ENCODE measurements around the gene NDFIP2.

Gene NDFIP2

DNA sequence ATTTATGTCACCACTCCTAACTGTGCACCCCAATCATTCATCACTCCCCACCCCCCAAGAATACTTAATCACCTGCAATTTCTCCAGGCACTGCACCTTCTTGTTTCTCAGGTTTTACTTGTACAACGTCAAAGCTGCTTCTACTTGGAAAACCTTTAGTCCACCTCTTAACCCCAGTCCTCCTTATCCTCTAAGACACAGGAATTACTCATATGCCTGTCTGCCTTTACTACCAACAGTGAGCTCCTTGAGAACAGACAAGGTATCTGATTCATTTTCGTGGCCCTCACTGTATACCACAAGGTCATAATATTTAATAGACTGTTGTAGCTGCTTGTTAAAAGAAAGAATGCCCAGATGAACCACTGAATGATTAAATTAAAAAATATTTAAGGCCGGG, 21.0 kb upstream of the NDFIP2 start:
- no peak for TF ChIP-seq EZH2 (IDR thresholded peaks at IDR 0.05; ENCODE audit: borderline replicate concordance, low read depth, low read length, severe bottlenecking)
- TF ChIP-seq, protein P1, sequence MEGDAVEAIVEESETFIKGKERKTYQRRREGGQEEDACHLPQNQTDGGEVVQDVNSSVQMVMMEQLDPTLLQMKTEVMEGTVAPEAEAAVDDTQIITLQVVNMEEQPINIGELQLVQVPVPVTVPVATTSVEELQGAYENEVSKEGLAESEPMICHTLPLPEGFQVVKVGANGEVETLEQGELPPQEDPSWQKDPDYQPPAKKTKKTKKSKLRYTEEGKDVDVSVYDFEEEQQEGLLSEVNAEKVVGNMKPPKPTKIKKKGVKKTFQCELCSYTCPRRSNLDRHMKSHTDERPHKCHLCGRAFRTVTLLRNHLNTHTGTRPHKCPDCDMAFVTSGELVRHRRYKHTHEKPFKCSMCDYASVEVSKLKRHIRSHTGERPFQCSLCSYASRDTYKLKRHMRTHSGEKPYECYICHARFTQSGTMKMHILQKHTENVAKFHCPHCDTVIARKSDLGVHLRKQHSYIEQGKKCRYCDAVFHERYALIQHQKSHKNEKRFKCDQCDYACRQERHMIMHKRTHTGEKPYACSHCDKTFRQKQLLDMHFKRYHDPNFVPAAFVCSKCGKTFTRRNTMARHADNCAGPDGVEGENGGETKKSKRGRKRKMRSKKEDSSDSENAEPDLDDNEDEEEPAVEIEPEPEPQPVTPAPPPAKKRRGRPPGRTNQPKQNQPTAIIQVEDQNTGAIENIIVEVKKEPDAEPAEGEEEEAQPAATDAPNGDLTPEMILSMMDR (IDR thresholded peaks at IDR 0.05; ENCODE audit: borderline replicate concordance, extremely low read depth, low read length, poor library complexity, severe bottlenecking), result no peak
- Histone ChIP-seq H3K4me3 (ENCODE audit: low read depth in 1 of 2, low read length in 2 of 2) (no peak overlapping the region), H3K4me1 (ENCODE audit: insufficient read depth, low read length) (no peaks in the 10 kb centered on the region; the same call in 1 of the 2 replicates), H3K27ac (ENCODE audit: low read length) (no peak overlapping the region), H3K27me3 (ENCODE audit: insufficient read depth, low read length, poor library complexity) (no peaks in the 10 kb centered on the region), H2AFZ (ENCODE audit: low read depth, low read length) (no peak overlapping the region), H4K20me1 (ENCODE audit: insufficient read depth, low read length) (no peaks in the 10 kb centered on the region), H3K9me3 (ENCODE audit: insufficient read depth, low read length, severe bottlenecking) (no peaks in the 10 kb centered on the region), H3K36me3 (ENCODE audit: insufficient read depth, low read length) (no peaks in the 10 kb centered on the region), H3K4me2 (ENCODE audit: insufficient read depth, low read length) (no peak overlapping the region), H3K9ac (ENCODE audit: low read depth, low read length) (no peak overlapping the region), H3K79me2 (ENCODE audit: insufficient read depth, low read length) (no peaks in the 10 kb centered on the region)
- DNase-seq (no peak), ATAC-seq (ENCODE audit: insufficient read depth, low read depth) (no peak)

DNA sequence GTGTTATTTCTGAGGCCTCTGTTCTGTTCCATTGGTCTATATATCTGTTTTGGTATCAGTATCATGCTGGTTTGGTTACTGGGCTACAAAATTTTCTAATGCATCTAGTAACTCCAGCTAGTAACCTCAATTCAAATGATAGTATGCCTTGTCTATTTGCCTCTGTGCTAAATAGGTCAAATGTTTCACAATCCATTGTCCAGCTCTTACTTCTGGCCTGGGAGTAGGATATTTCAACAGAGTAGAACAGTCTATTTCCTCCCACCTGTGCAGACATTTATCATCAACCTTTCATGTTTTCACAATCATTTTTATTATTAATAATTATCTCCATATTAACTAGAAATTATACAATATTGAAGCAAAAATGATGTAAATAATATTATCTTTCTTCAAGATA, 18.1 kb upstream of the NDFIP2 start:
- Histone ChIP-seq H3K27ac (ENCODE audit: low read length) (no peak overlapping the region), H4K20me1 (ENCODE audit: insufficient read depth, low read length) (no peaks in the 10 kb centered on the region), H3K79me2 (ENCODE audit: insufficient read depth, low read length) (no peaks in the 10 kb centered on the region), H2AFZ (ENCODE audit: low read depth, low read length) (no peak overlapping the region), H3K4me1 (ENCODE audit: insufficient read depth, low read length) (no peaks in the 10 kb centered on the region; the same call in 1 of the 2 replicates), H3K4me3 (ENCODE audit: low read depth in 1 of 2, low read length in 2 of 2) (no peak overlapping the region), H3K9me3 (ENCODE audit: insufficient read depth, low read length, severe bottlenecking) (no peaks in the 10 kb centered on the region), H3K9ac (ENCODE audit: low read depth, low read length) (no peak overlapping the region), H3K4me2 (ENCODE audit: insufficient read depth, low read length) (no peak overlapping the region), H3K36me3 (ENCODE audit: insufficient read depth, low read length) (no peaks in the 10 kb centered on the region), H3K27me3 (ENCODE audit: insufficient read depth, low read length, poor library complexity) (no peaks in the 10 kb centered on the region)
- DNase-seq (no peak), ATAC-seq (ENCODE audit: insufficient read depth, low read depth) (no peak)
- no peak for TF ChIP-seq EZH2 (IDR thresholded peaks at IDR 0.05; ENCODE audit: borderline replicate concordance, low read depth, low read length, severe bottlenecking)
- TF ChIP-seq, protein P1 (IDR thresholded peaks at IDR 0.05; ENCODE audit: borderline replicate concordance, extremely low read depth, low read length, poor library complexity, severe bottlenecking), result no peak

DNA sequence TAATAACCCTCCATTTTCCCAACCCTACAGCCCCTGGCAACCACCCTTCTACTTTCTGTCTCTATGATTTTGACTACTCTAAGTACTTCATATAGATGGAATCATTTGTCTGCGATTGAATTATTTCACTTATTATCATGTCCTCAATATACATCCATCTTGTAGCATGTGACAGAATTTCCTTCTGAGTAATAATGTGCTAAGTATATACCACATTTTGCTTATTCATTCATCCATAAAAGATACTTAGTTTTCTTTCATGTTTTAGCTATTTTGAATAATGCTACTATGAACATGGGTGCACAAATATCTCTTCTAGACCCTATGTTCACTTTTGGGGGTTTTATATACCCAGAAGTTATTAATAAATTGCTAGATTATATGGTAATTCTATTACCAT, 17.4 kb upstream of the NDFIP2 start:
- Histone ChIP-seq H4K20me1 (ENCODE audit: insufficient read depth, low read length) (no peaks in the 10 kb centered on the region), H3K4me3 (ENCODE audit: low read depth in 1 of 2, low read length in 2 of 2) (no peak overlapping the region), H3K4me2 (ENCODE audit: insufficient read depth, low read length) (no peak overlapping the region), H3K36me3 (ENCODE audit: insufficient read depth, low read length) (no peaks in the 10 kb centered on the region), H3K9ac (ENCODE audit: low read depth, low read length) (no peak overlapping the region), H2AFZ (ENCODE audit: low read depth, low read length) (no peak overlapping the region), H3K27me3 (ENCODE audit: insufficient read depth, low read length, poor library complexity) (no peaks in the 10 kb centered on the region), H3K79me2 (ENCODE audit: insufficient read depth, low read length) (no peaks in the 10 kb centered on the region), H3K4me1 (ENCODE audit: insufficient read depth, low read length) (no peaks in the 10 kb centered on the region), H3K9me3 (ENCODE audit: insufficient read depth, low read length, severe bottlenecking) (no peaks in the 10 kb centered on the region), H3K27ac (ENCODE audit: low read length) (no peak overlapping the region)
- DNase-seq (no peak), ATAC-seq (ENCODE audit: insufficient read depth, low read depth) (no peak)
- no peak for TF ChIP-seq EZH2 (IDR thresholded peaks at IDR 0.05; ENCODE audit: borderline replicate concordance, low read depth, low read length, severe bottlenecking)
- TF ChIP-seq, protein P1 (IDR thresholded peaks at IDR 0.05; ENCODE audit: borderline replicate concordance, extremely low read depth, low read length, poor library complexity, severe bottlenecking), result no peak

DNA sequence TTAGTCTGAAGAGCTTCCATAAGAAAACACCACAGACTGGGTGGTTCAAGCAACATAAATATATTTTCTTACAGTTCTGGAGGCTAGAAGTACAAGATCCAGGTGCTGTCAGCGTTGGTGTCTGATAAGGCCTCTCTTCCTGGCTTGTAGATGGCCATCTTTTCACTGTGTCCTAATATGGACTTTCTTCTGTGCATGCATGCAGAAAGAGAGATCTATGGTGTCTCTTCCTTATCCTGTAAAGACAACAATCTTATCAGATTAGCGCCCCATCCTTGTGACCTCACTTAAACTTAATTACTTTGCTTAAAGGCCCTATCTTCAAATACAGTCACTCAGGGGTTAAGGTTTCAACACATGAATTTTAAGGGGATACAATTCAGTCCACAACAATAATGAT, 14.1 kb upstream of the NDFIP2 start:
- H4K20me1 ChIP-seq (ENCODE audit: insufficient read depth, low read length), result no peaks in the 10 kb centered on the region
- no peak overlapping the region for H3K27ac ChIP-seq (ENCODE audit: low read length)
- no peak overlapping the region for H3K4me3 ChIP-seq (ENCODE audit: low read depth in 1 of 2, low read length in 2 of 2)
- TF ChIP-seq EZH2 (IDR thresholded peaks at IDR 0.05; ENCODE audit: borderline replicate concordance, low read depth, low read length, severe bottlenecking), result no peak
- TF ChIP-seq, protein P1 (IDR thresholded peaks at IDR 0.05; ENCODE audit: borderline replicate concordance, extremely low read depth, low read length, poor library complexity, severe bottlenecking), result no peak
- no peak overlapping the region for H3K4me2 ChIP-seq (ENCODE audit: insufficient read depth, low read length)
- H3K27me3 ChIP-seq (ENCODE audit: insufficient read depth, low read length, poor library complexity), result no peaks in the 10 kb centered on the region
- no peak overlapping the region for H3K9ac ChIP-seq (ENCODE audit: low read depth, low read length)
- H2AFZ ChIP-seq (ENCODE audit: low read depth, low read length), result no peak overlapping the region
- no peaks in the 10 kb centered on the region for H3K9me3 ChIP-seq (ENCODE audit: insufficient read depth, low read length, severe bottlenecking)
- no peaks in the 10 kb centered on the region for H3K79me2 ChIP-seq (ENCODE audit: insufficient read depth, low read length)
- H3K36me3 ChIP-seq (ENCODE audit: insufficient read depth, low read length), result no peaks in the 10 kb centered on the region
- H3K4me1 ChIP-seq (ENCODE audit: insufficient read depth, low read length), result no peaks in the 10 kb centered on the region
- no peak for DNase-seq
- peak; percentile 24; the same call in 1 of the 3 replicates for ATAC-seq (ENCODE audit: insufficient read depth, low read depth)
